Measurements from ENCODE around the gene GALNTL6.
"Not testable (repeated sequence)": the region's sequence is repeated elsewhere in the genome, so short reads cannot be mapped to it uniquely, and the experiment has no call there.

GALNTL6 gene

DNA sequence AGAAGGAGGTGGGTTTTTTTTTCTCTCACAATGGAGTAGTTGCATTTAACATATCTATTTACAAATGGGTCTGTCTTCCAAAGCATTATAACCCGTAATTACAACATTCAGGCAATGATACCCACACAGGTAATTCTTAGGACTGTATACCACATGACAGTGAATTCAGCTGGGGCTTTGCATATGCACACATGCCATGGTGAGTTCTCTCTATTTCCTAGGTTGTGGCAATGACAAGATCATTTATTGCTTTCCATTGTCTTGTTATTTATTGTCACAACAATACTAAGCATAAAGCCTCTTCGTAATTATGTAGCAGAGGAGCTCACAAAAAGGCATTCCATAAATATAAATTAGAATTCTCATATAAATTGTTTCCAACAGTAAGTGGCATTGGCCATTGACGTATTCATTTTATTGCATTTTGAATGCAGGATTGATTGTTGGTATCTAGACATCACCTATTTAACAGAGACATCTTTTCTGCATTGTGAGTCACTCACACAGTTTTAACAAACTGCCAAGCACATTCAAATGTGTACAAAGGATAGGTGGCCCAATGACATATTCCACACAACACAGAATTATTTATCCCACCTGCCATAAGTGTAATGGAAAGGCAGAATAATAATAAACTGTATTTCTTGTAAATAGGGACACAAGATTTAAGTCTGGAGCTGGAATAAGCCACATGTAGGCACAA is 964.7 kb downstream of the GALNTL6 start:
- no peak for DNase-seq

DNA sequence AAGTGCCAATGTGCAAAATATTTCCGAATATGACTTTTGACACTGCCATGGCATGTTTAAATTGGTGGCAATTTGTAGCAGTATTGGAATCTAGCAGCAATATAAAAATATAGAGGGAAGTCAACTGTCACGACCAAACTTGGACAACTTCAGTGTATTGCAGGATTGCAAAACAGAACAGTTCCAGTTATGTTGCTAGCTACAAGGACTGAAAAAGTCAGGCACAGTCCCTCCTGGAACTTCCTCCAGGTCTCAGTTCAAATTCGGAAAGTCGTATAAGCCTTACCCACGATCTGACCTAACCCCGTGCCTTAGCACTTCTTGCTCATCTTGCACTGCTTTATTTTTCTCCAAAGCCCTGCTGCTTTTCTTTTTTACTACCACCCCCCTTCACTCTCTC is 965.4 kb downstream of the GALNTL6 start:
- no peak for DNase-seq

GRCh38 chr4:172780566-172781081 is 967.4 kb downstream of the GALNTL6 start:
- DNase-seq, result no peak

DNA sequence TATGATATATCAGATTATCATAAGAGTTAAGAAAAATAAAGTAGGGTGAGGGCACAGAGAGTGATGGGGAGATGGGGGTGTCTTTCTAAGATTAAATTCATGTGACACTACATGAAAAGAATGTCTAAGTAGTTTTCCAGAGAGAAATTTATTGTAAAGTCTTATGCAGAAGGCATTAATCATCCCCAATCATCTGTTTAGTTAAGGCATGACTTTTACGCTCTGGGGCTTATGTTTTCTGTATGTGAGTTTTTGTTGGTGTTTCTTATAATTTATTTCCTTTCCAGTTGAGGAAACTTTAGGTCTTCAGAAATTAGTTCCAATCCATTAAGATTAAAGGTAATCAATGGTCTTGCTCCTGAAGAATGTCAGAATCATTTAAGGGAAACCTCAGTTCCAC is 972.4 kb downstream of the GALNTL6 start:
- DNase-seq, result no peak

- peak; percentile 13 for DNase-seq
Observed at GRCh38 chr4:172786039-172786792, 973.0 kb downstream of the GALNTL6 start.

GRCh38 chr4:172787111-172787510 is 973.9 kb downstream of the GALNTL6 start:
- no peak for DNase-seq

DNA sequence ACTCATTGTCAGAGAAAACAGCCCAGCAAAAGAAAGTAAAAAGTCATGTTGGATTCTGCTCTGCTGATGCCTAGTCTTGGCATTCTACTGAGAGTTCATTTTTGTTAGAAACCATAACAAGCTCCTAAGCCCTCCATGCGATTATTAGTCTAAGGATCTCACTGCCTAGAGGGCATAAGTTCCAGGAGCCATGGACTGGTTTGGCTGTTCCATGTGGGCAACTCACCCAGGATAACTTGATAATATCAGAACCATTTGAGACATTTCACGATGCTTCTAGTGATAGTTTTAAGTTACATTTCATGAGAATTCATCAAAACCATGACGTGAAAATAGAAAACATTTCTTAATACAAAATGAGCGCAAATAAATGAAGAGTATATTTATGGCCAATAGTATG is 978.6 kb downstream of the GALNTL6 start:
- DNase-seq, result no peak

DNA sequence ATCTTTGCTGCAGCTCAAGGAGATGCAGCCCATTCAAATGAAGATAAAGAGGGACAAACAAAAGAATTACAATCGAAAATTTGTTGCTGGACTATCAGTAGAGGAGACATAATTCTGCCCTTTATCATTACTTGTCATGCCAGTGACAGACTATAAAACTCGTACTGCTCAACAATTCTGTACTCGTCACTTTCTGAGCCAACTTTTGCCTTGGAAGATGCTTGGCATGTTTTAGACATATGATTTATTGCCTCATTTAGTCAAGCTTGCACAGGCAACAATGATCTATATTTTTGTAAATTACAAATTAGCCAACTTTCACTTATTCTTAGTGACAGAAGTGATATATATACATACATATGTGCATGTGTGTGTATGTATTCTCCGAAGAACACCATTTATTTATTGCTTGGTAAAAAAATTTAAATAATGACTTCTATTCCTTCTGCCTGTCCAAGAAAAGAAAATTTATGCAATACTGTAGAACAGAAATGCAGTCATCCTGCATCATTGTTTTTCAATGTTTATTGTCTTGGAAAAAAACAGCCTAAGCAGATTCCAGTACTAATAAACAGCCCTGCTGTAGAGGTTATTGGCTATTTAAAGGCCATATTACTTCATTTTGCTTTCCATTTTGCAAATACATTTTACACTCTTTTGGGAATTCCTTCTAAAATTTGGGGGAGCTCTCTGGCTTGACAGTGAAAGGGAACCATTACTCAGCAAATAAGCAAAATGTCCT is 980.5 kb downstream of the GALNTL6 start:
- no peak for DNase-seq

- no peak for DNase-seq
Observed at GRCh38 chr4:172794307-172794703, 981.1 kb downstream of the GALNTL6 start.

- DNase-seq, result not testable (repeated sequence)
Observed at GRCh38 chr4:172797281-172797680, 984.1 kb downstream of the GALNTL6 start.

DNA sequence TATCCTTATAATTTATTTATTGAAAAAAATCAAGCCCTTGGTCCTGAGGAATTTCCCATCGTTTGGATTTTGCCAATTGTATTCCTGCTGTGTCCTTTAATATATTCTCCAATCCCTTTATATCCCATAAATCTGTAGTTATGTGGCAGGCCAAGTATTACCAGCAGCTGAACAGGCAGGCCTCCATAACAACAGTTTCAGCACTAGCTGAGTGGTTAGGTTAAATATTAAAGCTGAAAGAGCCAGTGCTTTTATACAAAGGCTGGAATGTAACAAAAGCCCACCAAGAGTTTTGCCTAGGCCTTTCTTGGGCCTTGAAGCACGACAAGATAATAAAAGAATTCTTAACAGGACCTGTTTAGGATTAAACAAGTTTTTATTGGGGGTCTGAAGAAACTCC is 988.8 kb downstream of the GALNTL6 start:
- no peak for DNase-seq

DNA sequence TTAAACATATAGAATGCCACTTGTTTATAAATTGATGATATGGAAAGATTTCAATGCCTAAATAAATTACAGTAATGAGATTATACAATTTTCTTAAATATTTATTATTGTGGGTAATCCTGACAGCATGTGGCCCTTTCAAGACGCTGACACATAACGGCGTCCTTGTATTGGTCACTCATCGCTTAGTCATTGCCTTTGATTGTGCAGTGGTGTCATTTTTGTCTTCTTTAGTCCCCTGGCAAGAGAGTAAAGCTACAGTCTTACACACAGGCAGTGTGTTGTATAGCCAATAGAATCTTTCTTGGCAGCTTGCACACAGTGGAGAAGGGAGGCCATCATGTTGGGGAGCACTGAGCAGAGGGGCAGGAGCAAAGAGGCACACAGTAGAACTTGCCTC is 993.6 kb downstream of the GALNTL6 start:
- no peak for DNase-seq

GRCh38 chr4:172808196-172808595 is 995.0 kb downstream of the GALNTL6 start:
- no peak for DNase-seq

DNA sequence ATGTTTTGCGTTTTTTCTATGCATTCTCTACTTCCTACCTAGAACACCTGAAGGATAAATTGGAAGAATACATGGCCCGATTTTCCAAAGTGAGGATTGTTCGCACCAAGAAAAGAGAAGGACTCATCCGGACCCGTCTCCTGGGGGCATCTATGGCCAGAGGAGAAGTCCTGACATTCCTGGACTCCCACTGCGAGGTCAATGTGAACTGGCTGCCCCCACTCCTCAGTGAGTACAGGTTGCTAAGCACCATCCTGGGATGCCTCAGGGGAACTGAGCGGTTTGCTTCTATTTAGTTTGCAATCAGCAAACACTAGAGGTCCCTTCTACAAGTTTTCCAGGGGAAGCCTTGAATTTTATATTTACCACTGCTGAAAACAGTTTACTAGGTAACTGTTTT is 996.1 kb downstream of the GALNTL6 start:
- DNase-seq, result no peak

DNA sequence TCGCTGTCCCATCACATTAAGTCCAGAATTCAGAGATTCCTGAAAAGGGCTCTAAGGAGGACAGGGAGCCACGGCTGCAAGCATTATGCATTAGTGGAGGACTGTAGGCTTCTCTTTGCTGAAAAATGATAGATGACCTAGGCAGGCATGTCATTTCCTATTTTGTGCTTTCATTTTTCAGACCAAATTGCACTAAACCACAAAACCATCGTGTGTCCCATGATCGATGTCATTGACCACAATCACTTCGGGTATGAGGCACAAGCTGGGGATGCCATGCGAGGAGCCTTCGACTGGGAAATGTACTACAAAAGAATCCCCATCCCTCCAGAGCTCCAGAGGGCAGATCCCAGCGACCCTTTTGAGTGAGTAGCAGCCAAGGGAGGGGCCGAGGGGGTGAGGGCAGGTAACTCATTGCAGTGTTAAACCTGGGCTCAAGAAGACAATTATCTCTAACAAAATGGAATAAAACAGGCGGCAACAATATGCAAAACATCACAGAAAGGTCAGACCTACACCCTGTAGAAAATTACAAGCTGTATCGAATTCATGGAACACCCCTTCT is 1000.2 kb downstream of the GALNTL6 start:
- peak; percentile 79 for DNase-seq

DNA sequence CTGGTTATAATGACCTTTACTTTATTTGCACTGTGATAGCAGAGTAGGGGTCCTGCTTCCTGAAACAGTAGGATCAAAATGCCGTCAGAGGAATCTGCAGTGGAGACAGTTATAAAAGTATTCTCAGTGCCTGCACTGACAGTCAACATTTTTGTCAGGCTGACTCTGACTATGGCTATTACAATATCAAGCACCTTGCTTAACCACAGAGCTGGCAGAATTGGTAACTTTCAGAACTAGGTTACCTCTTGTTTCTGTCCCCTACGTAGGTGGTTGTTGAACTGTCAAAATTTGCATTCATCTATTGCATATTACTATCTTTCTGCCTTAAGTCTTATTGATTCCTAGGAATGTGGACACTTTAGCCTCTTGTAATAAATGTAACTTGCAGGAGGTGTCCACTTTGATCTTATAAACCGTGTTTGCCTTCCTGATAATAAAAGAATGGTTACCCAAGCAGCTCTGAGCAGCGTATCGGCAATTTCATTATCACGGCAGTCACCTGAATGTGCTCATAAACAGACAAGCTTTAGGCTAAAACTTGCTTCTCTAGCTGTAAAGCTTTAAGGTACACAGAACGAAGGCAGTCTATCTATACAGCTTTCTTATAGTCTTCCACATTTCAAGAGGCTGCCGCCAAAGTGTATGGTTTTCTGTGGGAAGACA is 1002.4 kb downstream of the GALNTL6 start:
- no peak for DNase-seq

DNA sequence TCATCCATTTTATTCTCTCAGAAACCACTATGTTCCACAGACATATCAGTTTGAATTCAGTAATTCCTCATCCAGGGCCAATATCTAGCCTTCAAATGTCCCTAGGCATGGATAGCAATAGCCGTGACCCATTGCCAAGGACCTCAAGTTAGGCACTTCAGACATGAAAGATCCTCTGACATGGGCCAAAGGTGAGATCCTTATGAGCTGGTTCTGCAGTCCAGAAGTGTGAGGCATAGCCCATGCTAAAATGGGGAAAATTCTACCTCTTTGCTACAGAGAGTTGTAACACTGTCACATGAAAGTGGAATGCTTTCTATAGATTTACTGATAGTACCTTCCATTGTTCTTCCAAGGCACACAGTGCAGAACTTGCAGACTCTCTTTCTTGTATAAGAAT is 1005.7 kb downstream of the GALNTL6 start:
- peak; percentile 72 for DNase-seq

DNA sequence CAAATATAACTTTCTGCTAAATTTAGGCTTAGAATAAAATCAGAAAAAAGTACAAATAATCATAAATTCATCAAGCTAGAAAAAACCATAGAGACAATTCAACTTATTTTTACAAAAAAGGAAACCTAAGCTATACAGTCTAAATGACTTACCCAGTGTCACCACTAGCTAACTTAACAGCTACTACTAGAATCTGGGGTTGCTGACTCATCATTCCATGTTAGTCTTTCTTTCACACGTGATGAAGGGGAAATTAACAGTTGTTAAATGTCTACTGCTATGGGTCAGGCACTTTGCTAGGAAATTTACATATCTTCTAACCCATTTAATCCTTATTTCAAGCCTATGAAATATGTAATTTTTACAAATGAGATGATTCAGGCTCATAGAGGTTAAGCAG is 1006.1 kb downstream of the GALNTL6 start:
- peak; percentile 79 for DNase-seq

GRCh38 chr4:172822331-172822730 is 1009.1 kb downstream of the GALNTL6 start:
- DNase-seq, result no peak

- no peak for DNase-seq
Observed at GRCh38 chr4:172826346-172826745, 1013.1 kb downstream of the GALNTL6 start.

DNA sequence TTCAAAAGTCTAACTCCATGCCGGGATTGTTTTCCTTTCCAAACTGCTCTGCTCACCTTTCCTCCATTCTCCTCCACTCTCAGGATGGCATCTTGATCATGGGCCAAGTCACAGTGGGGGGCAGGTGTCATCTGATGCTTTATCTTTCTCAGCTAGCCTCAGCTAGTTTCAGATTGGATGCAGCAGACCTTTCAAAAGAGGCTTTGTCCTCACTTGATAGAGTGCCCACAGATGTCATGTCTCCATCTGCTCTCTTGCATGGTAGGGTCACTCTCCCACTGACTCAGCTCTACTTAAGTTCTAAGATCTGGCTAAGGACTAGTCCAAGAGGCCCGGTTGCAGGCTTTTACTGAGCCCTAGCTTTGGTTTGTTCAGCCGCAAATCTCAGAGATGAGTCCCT is 1013.7 kb downstream of the GALNTL6 start:
- no peak for DNase-seq

- DNase-seq, result peak; percentile 65
Observed at GRCh38 chr4:172830295-172830764, 1017.1 kb downstream of the GALNTL6 start.

DNA sequence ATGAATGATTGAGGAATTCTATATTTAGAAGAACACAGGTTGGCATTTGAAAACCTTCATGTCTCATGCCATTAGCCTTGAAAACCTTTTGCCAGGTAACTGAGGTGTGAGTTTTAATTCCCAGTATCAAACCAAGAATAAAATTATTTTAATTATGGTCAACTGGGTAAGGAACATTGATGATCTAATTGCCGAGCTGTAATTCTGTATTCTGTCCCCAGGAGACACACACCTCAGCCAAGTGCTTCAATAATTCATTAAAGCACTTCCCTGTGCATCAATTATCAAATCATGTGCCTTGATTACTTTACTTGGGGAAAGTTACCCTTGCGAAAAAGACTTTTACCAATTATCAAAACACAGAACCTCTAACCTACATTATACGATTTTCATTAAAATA is 1023.5 kb downstream of the GALNTL6 start:
- no peak for DNase-seq

Data from OCI-M1 (cell line).